EL (cell line): ENCODE data around the gene PPP1R12B.
"Not testable (repeated sequence)": the region's sequence is repeated elsewhere in the genome, so short reads cannot be mapped to it uniquely, and the experiment has no call there.

Experiments used
- DNase-seq: peaks from one replicate; pipeline ENCODE4 v3.0.0-alpha.2; 2016

The PPP1R12B gene

DNA sequence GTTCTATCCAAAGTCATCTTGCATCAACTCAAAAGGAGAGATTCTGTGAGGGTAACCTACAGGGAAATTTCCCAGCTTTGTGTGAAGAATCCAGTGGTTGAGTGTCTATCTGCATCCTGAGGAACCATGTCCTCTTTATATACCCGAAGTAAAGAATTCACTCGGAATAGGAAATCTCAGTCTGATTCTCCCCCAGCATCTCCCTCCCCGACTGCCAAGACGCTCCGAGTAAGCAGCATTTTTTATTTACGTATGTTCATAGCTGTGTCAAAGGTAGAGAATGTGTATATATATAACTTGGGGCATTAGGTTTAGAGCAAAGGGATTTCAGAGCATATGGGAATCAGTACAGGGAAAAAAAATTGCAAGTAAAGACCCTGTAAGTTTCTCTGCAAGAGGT lies 191.5 kb downstream of the PPP1R12B start:
- DNase-seq, result no peak

DNA sequence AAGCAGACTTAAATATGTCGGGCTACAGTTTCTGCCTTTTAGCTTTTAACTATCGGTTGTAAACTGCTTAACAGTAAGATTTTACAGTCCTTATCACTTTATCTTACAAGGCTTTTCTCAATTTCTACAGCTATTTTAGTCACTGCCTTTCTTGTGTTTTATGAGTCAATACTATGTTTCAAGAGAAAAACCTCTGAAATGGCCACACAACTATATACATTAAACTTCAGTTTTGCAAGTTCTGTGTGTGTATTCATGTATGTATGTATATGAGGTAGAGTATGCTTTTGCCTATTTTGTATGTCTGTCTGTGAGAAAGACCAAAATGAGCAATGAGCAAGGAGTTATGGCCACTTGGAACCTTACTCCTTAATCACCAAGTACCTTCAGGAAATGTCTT lies 191.9 kb downstream of the PPP1R12B start:
- no peak for DNase-seq

- not testable (repeated sequence) for DNase-seq
These were observed 192.4 kb downstream of the PPP1R12B start for GRCh38 chr1:202540858-202541257.

DNA sequence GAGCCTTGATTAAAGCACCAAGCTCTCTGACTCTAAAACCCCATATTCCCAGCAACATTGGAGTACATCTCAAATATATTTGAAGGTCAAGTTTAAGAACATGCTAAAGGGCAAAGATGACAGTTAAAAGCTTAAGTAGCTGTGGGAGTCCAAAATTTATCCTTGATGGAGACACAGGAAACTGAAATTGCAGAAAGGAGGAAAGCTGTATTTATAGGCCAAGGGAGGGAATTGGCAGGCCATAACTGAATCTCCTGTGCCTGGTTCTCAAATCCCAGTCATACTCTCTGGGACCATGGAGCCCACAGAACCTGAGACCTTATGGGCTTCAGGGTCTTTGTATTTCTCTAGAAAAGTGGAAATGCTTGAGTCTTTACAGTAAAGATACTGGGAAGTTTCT lies 193.9 kb downstream of the PPP1R12B start:
- not testable (repeated sequence) for DNase-seq

DNA sequence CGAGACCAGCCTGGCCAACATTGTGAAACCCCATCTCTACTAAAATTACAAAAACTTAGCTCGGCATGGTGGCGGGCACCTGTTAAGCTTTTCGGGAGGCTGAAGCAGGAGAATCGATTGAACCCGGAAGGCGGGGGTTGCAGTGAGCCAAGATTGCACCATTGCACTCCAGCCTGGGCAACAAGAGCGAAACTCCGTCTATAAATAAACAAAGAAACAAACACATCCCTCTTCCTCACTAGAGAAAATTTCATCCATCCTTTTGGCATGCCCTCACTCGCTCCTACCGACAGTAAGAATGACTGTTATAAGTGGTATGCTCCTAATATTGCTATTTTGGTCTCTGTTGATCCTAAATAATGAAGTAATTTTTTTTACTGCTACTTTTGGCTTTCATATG lies 195.0 kb downstream of the PPP1R12B start:
- DNase-seq, result peak; percentile 11

- not testable (repeated sequence) for DNase-seq
These were observed 196.4 kb downstream of the PPP1R12B start for GRCh38 chr1:202544766-202545449.

DNA sequence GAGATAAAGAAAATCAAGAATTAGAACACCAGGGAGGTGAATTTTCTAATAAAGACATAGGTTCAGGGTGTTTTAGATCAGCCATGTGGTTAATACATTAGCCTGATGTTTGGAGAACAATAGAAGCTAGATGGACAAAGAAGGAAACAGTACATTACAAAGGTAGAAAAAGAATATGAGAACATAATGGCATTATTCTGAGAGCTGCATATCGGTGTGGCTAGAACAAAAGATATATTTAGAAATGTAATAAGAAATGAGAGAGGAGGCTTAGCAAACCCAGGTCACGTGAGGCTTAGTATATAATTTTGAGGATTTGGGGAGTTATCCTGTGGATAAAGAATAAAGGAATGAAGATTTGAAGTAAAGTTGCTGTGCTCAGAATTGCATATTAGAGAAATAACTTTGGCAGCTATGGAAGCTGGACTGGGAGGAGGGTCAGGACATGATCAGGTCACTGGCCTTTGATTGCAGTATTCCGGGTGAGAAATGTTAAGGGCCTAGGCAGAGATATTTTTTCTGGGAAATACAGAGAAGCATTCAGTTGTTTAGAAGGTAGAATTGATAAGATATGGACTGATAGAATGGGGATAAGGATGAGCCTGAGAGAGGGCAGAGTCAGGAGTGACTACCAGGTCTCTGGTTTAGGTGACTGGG lies 197.3 kb downstream of the PPP1R12B start:
- not testable (repeated sequence) for DNase-seq

GRCh38 chr1:202546377-202546776 lies 197.9 kb downstream of the PPP1R12B start:
- DNase-seq, result not testable (repeated sequence)

DNA sequence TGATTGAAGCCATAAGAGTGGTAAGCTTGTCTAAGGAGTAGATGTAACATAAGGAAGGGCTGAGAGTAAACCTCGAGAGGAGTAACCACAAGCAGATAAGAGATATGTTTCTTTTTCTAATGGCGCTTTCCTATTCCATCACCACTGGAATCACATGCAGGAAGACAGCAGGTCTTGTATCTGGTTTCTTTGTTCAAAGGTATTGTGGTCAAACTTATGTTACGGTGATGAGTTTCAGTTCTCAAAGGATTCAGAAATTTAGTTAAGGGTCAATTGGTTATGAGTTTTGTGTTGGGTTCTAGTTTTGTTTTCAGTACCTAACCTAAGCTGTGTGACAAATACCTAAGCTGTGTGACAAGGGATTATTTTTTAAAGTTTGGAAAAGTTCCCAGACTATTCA lies 198.3 kb downstream of the PPP1R12B start:
- not testable (repeated sequence) for DNase-seq

- DNase-seq, result no peak
These were observed 198.7 kb downstream of the PPP1R12B start for GRCh38 chr1:202547215-202547614.

- DNase-seq, result not testable (repeated sequence)
These were observed 201.6 kb downstream of the PPP1R12B start for GRCh38 chr1:202550088-202550487.

DNA sequence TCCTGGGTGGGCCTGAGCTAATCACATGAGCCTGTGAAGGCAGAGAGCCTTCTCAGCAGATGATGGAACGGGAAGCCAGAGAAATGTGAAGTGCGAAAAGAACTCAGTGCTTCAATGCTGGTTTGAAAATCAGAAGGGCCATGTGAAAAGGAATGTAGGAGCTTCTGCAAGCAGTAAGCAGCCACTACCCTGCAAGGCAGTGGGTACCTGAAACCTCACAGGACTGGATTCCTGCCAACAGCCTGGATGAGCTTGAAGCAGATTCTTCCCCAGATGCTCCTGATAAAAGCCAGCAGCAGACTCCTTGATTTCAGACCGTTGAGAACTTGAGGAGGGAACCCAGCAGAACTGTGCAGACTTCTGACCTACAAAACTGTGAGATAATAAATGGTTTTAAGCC lies 203.2 kb downstream of the PPP1R12B start:
- DNase-seq, result no peak

DNA sequence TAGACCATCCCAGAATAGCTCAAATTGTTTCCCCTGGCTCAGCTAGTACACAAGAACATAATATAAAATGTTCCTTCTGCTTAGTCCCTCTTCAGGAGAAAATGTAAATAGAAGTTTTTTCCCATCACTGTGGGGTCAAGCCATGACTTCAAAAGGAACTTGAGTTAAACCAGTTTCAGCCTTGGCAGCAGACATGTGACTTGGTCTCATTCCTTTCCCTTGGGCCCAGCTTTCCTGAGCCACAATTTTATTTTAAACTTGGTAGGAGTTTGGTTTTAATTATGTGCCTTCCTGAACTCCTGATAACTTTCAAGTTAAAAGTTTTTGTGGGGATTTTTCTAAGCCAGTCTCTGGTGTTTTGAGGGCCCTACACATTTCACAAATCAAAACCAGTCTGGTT lies 204.1 kb downstream of the PPP1R12B start:
- not testable (repeated sequence) for DNase-seq

DNA sequence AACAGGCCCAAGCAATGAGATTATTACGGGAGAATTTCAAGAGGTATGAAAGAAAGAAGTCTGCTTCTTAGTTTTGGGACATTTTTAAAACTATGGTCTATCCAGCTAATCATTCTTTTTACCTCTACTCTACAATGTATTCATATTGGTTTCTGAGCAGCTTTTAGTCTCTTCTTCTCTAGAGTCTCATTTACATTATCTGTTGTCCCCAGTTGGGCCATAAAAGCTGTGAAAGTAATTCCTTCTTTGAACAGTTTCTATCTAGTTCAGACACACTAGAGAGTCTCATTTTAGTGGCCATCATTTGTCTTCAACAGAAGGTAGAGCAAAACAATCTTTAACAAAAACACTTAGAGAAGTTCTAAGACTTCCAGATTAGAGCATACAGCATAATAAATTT lies 204.6 kb downstream of the PPP1R12B start:
- not testable (repeated sequence) for DNase-seq

- DNase-seq, result no peak
These were observed 205.1 kb downstream of the PPP1R12B start for GRCh38 chr1:202553560-202554038.

DNA sequence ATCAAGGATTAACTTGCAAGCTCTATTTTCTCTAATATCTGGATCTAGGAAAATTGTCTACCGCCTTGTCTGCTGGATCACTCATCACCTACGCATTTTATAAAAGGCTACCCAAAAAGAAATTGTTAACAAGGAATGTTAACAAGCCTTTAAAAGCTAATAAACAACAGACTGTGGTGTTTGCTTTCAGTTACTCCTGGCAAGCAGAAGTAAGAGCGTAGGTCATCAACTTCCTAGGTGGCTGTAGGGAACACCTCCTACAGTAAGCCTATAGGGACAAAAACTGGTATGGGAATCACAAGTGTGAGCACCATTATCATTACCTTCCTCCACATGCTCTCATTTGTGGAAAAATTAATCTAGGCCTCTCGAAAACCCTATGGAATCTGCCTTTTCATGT lies 206.1 kb downstream of the PPP1R12B start:
- not testable (repeated sequence) for DNase-seq

- DNase-seq, result not testable (repeated sequence)
These were observed 207.5 kb downstream of the PPP1R12B start for GRCh38 chr1:202556037-202556436.

GRCh38 chr1:202557662-202558061 lies 209.2 kb downstream of the PPP1R12B start:
- DNase-seq, result not testable (repeated sequence)

- DNase-seq, result no peak
These were observed 212.7 kb downstream of the PPP1R12B start for GRCh38 chr1:202561240-202561639.

DNA sequence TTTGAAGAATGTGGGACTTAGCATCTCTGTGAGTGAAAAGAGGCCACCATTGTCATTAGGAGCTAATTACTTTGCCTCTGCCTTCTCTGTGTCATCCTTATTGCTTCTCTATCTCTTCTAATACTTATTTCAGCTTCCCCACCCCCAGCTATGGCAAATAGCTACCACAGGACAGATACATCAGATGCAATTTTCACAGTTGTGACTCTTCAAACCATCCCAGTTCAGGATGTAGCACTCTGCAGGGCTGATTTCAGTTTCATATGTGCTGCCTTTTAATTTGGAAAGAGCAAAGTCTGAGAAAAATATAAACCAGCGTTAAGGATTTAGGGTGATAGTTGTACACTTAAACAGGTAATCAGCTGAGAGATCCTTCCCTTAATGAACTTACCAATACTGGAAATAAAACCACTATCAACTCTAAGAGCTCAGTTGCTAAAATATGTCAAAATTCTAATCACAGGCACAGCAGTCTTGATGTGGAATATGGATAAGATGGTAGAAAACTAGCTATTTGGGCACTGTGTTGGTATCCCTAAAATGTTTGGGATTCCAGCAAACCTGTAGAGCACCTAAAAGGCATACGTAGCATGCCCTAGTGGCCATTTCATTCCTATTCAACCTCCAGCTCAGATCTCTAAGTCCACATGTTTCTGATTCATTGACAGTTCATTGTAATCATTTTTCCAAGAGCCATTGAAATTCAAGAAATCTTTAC lies 213.4 kb downstream of the PPP1R12B start:
- no peak for DNase-seq

DNA sequence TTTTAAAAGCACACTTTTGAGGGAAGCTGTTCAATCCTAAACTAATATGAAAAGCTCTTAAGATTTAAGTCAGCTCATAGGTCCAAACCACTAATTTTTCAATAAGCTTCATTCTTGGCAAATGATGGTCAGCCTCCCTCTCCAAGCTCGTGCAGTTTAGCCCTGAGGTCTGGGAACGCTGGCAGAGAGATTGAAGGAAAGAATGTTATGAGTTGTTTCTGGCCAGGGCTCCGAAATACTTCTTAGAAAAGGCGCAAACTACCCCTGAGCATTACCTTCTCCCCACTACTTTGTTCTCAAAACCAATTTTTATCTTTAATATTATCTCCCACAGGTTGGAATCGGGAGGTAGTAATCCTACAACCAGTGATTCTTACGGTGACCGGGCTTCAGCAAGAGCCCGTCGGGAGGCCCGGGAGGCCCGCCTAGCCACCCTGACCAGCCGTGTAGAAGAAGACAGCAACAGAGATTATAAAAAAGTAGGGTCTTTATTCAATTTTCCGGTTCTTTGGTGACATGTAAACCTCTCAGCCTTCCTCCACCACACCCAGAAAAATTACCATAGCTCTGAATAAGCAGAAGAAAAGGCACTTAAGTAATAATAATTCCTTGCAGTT lies 214.1 kb downstream of the PPP1R12B start:
- no peak for DNase-seq

DNA sequence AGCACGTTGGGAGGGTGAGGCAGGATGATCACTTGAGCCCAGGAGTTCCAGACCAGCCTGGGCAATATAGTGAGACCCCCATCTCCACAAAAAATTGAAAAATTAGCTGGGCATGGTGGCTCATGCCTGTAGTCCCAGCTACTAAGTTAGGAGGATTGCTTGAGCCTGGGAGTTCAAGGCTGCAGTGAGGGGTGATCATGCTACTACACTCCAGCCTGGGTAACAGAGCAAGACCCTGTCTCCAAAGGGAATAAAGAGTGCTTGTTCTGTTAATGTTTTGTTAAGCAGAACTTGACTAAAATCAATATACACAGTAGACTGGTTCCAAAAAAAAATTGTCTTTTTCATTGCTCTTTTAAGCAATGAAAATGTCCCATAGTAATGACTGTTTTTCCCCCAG lies 215.3 kb downstream of the PPP1R12B start:
- no peak for DNase-seq

- no peak for DNase-seq
These were observed 216.5 kb downstream of the PPP1R12B start for GRCh38 chr1:202564958-202565495.
